Gastroesophageal sphincter (tissue), 4 donors: Measurements from ENCODE around the gene BTBD7. TPM values are rescaled to one million over a fixed set of nuclear protein-coding genes. Genes with fewer than 3 reads are reported as not detected.

Experiments
- ATAC-seq: fragments of 150-250 bp; one replicate; pipeline ENCODE4 v1.9.1; 2016; ENCODE audit warnings: mild to moderate bottlenecking, moderate library complexity
- H3K27ac ChIP-seq, 4 donors: fragments of 200-600 bp; sonication (generic) in 3 of 4; 1 replicate in 3 of 4; 2 replicates in 1 of 4; pipeline ENCODE4 v1.5.1; 2016 to 2019
- H3K27me3 ChIP-seq: fragments of 200-600 bp; sonication (generic); one replicate; pipeline ENCODE4 v1.5.1; 2019
- H3K36me3 ChIP-seq, 2 donors: fragments of 200-600 bp; sonication (generic); one replicate each; pipeline ENCODE4 v1.5.1; 2019; ENCODE audit warnings: control low read depth in 1 of 2
- H3K4me1 ChIP-seq, 3 donors: fragments of 200-600 bp; sonication (generic); 1 replicate in 2 of 3; 2 replicates in 1 of 3; pipeline ENCODE4 v1.5.1; 2016 to 2019; ENCODE audit warnings: control low read depth in 2 of 3
- H3K4me3 ChIP-seq, 2 donors: fragments of 200-600 bp; sonication (generic); one replicate each; pipeline ENCODE4 v1.5.1; 2019; ENCODE audit warnings: mild to moderate bottlenecking in 1 of 2, moderate library complexity in 1 of 2
- H3K9me3 ChIP-seq, 3 donors: fragments of 200-600 bp; sonication (generic); one replicate each; pipeline ENCODE4 v1.5.1; 2017 to 2019; ENCODE audit warnings: control low read depth in 2 of 3
- EP300 ChIP-seq: sonication (generic); formaldehyde crosslinking; IDR thresholded peaks from one replicate; pipeline ENCODE4 v1.6.1; 2017; ENCODE audit warnings: antibody characterized with exemption, mild to moderate bottlenecking
- POLR2A ChIP-seq, 2 donors: fragments of 450-650 bp; IDR thresholded peaks; one replicate each; pipeline ENCODE4 v1.6.1; 2017; ENCODE audit warnings: antibody characterized with exemption in 2 of 2, mild to moderate bottlenecking in 2 of 2, moderate library complexity in 1 of 2
- POLR2AphosphoS5 ChIP-seq: sonication (generic); formaldehyde crosslinking; IDR thresholded peaks from one replicate; pipeline ENCODE4 v1.6.1; 2017; ENCODE audit warnings: antibody characterized with exemption
- WGBS, 2 donors: methylation state at CpG; one replicate each; pipeline ENCODE4 v1.1.5; 2018; ENCODE audit warnings: low coverage in 1 of 2; 5-methylcytosine and 5-hydroxymethylcytosine counted together
- total RNA-seq, 4 donors: library from RNA; depleted of rRNA; stranded (reverse); fragments of >200 nt; gene quantifications; one replicate each; pipeline ENCODE4 v1.1.0, GENCODE V29; 2016
- TF ChIP-seq, protein P1 (sequence below), 4 experiments: fragments of 200-600 bp in 2 of 4; fragments of 450-650 bp in 2 of 4; sonication (generic) in 1 of 4; IDR thresholded peaks; one replicate each; pipeline ENCODE4 v1.5.1; 2017 to 2019; ENCODE audit warnings: antibody characterized with exemption in 4 of 4, mild to moderate bottlenecking in 2 of 4, moderate library complexity in 2 of 4

Gene BTBD7
- total RNA-seq, 4 donors from 2014 or later: 29.9 to 35.6 (median 33.0) TPM

DNA sequence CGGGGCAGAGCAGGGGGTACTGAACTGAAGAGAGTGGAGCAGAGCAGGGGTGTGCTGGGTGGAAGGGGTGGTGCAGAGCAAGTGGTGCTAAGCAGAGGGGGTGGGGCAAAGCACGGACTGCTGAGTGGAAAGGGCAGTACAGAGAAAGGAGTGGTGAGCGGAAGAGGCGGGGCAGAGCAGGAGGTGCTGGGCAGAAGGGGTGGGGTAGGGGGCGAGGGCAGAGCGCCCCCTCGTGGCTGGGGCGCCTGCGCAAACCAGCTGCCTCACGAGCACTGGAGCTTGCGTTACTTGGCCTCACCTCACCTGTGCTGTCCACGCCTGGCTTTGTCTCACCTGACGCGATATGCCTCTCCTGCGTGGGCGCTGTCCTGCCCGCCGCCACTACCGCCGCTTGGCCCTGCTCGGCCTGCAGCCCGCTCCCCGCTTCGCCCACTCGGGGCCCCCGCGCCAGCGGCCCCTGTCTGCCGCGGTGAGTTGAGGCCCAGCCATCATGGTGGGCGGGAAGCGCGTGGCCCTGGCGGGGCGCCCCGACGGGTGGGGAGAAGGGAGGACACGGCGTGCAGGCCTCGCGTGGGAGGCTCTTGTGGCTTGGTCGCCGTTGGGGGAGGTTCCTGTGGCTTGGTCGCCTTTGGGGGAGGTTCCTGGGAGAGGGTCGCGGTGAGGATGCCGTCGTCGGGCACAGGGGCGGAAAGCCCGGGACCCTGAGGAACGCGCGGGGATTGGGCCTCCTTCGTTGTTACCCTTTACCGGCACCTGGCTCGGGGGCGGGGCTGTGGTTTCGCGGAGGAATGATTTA is 14.3 kb upstream of the BTBD7 start, which contains the start of gene COX8C:
TSS of gene COX8C (plus strand) at position 257 of the 796 bp plus-strand sequence. CDS start at position 344, 87 bp downstream.
- no peak for ATAC-seq
- Histone ChIP-seq H3K27ac (no peak within 1 kb of the TSS), H3K4me3 (no peak within 1 kb of the TSS), H3K9me3 (peaks cover 0 to 4% (median 0%) of the 10 kb centered on the region in 3 donors), H3K36me3 (no peaks in the 10 kb centered on the region), H3K27me3 (no peaks in the 10 kb centered on the region), H3K4me1 (no peaks in the 10 kb centered on the region)
- 95 to 99% methylated on average over 7 to 21 of the region's 60 CpGs for WGBS, 2 donors
- no peak for TF ChIP-seq POLR2AphosphoS5
- TF ChIP-seq EP300: no peak
- TF ChIP-seq, protein P1, sequence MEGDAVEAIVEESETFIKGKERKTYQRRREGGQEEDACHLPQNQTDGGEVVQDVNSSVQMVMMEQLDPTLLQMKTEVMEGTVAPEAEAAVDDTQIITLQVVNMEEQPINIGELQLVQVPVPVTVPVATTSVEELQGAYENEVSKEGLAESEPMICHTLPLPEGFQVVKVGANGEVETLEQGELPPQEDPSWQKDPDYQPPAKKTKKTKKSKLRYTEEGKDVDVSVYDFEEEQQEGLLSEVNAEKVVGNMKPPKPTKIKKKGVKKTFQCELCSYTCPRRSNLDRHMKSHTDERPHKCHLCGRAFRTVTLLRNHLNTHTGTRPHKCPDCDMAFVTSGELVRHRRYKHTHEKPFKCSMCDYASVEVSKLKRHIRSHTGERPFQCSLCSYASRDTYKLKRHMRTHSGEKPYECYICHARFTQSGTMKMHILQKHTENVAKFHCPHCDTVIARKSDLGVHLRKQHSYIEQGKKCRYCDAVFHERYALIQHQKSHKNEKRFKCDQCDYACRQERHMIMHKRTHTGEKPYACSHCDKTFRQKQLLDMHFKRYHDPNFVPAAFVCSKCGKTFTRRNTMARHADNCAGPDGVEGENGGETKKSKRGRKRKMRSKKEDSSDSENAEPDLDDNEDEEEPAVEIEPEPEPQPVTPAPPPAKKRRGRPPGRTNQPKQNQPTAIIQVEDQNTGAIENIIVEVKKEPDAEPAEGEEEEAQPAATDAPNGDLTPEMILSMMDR (IDR thresholded peaks at IDR 0.05): no peak
- TF ChIP-seq POLR2A (IDR thresholded peaks at IDR 0.05): no peak

DNA sequence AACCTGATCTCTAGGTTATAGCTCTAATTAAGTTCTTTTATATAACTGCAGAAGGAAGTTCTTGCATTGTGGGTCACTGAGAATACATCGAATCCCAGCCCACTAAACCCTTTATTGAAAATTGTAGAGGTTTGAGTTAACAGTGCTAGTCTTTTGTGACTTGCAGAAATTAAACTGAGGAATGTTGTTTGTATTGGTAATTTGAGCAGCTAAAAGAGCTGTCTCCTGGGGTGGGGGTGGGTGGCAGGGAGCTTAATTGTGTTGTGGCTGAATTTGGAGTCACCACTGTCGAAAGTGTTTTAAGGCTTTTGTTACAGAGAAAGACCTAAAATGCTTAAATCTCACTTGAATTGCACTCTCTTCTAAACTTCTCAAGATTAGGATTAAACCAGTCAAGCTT is 11.0 kb upstream of the BTBD7 start:
- no peaks in the 10 kb centered on the region for H3K36me3 ChIP-seq
- peaks cover 0 to 4% (median 0%) of the 10 kb centered on the region in 3 donors for H3K9me3 ChIP-seq
- no peak for ATAC-seq
- H3K4me1 ChIP-seq: no peaks in the 10 kb centered on the region
- 53 to 68% methylated on average over 2 of the region's 2 CpGs for WGBS, 2 donors
- H3K27me3 ChIP-seq: no peaks in the 10 kb centered on the region
- no peak overlapping the region for H3K27ac ChIP-seq
- H3K4me3 ChIP-seq: no peak overlapping the region
- no peak for TF ChIP-seq POLR2A (IDR thresholded peaks at IDR 0.05)
- TF ChIP-seq POLR2AphosphoS5: no peak
- TF ChIP-seq, protein P1 (IDR thresholded peaks at IDR 0.05): no peak
- TF ChIP-seq EP300: no peak

DNA sequence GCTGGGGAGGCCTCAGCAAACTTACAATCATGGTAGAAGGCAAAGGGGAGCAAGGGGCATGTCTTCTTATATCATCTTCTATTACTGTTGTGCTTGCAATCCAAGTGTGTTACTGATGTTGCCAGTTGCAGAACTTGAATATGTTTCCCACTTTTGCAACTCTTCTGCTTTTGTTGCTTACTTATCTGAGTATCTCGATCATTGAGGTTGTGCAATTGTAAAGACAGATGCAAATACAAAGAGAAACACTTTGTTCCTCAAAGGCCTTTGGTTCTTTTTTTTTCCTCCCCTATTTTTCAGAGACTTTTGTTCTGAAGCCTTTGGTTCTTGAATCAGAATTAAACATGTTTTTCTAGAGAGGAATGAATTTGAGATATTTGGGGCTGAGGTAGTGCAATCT is 10.4 kb upstream of the BTBD7 start:
- no peaks in the 10 kb centered on the region for H3K4me1 ChIP-seq
- WGBS, 2 donors: 79 to 83% methylated on average over 1 of the region's 1 CpG
- H3K27ac ChIP-seq: no peak overlapping the region
- H3K9me3 ChIP-seq: peaks cover 0 to 4% (median 0%) of the 10 kb centered on the region in 3 donors
- no peak overlapping the region for H3K4me3 ChIP-seq
- TF ChIP-seq EP300 (no peak), POLR2A (IDR thresholded peaks at IDR 0.05) (no peak), POLR2AphosphoS5 (no peak)
- TF ChIP-seq, protein P1 (IDR thresholded peaks at IDR 0.05): no peak
- H3K36me3 ChIP-seq: no peaks in the 10 kb centered on the region
- ATAC-seq: no peak
- H3K27me3 ChIP-seq: no peaks in the 10 kb centered on the region

DNA sequence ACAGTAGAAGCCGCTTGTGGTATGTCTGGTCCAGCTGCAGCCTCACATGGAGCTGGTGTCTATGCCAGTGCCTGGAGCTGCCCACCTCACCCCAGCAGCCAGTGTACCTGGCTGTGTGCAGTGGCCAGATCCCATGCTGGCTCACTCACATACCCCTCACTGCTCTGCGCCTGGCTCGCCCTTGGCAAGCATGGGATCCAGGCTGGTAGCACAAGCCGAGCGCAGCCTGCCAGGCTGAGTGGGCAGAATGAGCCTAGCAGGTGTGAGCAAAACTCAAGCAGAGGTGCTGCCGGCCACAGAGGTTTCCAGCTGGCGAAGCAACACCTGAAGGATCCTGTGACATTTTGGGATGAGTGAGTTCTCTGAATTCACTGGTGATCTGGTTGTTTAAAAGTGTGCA is 5.0 kb upstream of the BTBD7 start:
- H3K9me3 ChIP-seq: no peaks in the 10 kb centered on the region
- no peak overlapping the region for H3K27ac ChIP-seq
- ATAC-seq: no peak
- 90% methylated on average over 2 of the region's 7 CpGs; no CpG with 5 or more reads in 1 of the 2 donors for WGBS, 2 donors
- H3K4me3 ChIP-seq: no peak overlapping the region
- TF ChIP-seq, protein P1 (IDR thresholded peaks at IDR 0.05): no peak
- TF ChIP-seq EP300: no peak
- no peak for TF ChIP-seq POLR2AphosphoS5
- TF ChIP-seq POLR2A (IDR thresholded peaks at IDR 0.05): no peak
- no peaks in the 10 kb centered on the region for H3K36me3 ChIP-seq
- H3K4me1 ChIP-seq: peaks cover 0 to 12% (median 5%) of the 10 kb centered on the region in 3 donors
- no peaks in the 10 kb centered on the region for H3K27me3 ChIP-seq
